H1 (cell line): ENCODE data around the gene PROZ. TPM values are rescaled to one million over a fixed set of nuclear protein-coding genes. Genes with fewer than 3 reads are reported as not detected.

ENCODE experiments used
- ATF3 ChIP-seq: IDR thresholded peaks from 2 replicates; pipeline ENCODE4 v1.6.1; 2011; ENCODE audit warnings: low read depth, mild to moderate bottlenecking, low read length; ENCODE audit not compliant: insufficient read depth
- polyA plus RNA-seq, 7 experiments: library from polyadenylated mRNA; depleted of rRNA in 3 of 7; stranded (reverse) in 5 of 7; unstranded in 2 of 7; fragments of >200 nt in 5 of 7; fragments of 200-250 nt in 2 of 7; gene quantifications; 1 replicate in 5 of 7; 2 replicates in 1 of 7; 4 replicates in 1 of 7; pipeline versions ENCODE4 v1.2.1 to v1.2.3, GENCODE V29; 2011 to 2013; ENCODE audit warnings: missing spikeins in 2 of 7, mixed read lengths in 2 of 7
- total RNA-seq: library from RNA; stranded (reverse); fragmentation: NEBNext Ultra II Directional; extraction: Animal tissue kit (Norgen Biotek cat#: 25700); gene quantifications from 2 replicates; pipeline ENCODE4 v1.2.1, GENCODE V29; 2021

Gene PROZ
- total and polyA plus RNA-seq, 2 of the 8 experiments (the other 6 are each of a cell fraction or from before 2014, with no cell fraction given), result not detected

- no peak for TF ChIP-seq ATF3
Measured at GRCh38 chr13:113183450-113184129, 25.1 kb downstream of the PROZ start (continued).
